ENCODE measurements around the gene NTRK1.

- TF ChIP-seq, protein P1, sequence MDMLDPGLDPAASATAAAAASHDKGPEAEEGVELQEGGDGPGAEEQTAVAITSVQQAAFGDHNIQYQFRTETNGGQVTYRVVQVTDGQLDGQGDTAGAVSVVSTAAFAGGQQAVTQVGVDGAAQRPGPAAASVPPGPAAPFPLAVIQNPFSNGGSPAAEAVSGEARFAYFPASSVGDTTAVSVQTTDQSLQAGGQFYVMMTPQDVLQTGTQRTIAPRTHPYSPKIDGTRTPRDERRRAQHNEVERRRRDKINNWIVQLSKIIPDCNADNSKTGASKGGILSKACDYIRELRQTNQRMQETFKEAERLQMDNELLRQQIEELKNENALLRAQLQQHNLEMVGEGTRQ (IDR thresholded peaks at IDR 0.05; ENCODE audit: low read depth, low read length), result no peak
- TF ChIP-seq MXI1 (IDR thresholded peaks at IDR 0.05; ENCODE audit: borderline replicate concordance, low read depth, low read length) (no peak), POLR2A (IDR thresholded peaks at IDR 0.05; ENCODE audit: low read depth, low read length) (no peak), BHLHE40 (IDR thresholded peaks at IDR 0.05; ENCODE audit: low read depth, low read length) (no peak), RAD21 (IDR thresholded peaks at IDR 0.05; ENCODE audit: low read length) (no peak), RFX5 (IDR thresholded peaks at IDR 0.05; ENCODE audit: low read depth, low read length) (no peak), MAFK (IDR thresholded peaks at IDR 0.05; ENCODE audit: low read depth, low read length) (no peak)
- TF ChIP-seq, protein P2, sequence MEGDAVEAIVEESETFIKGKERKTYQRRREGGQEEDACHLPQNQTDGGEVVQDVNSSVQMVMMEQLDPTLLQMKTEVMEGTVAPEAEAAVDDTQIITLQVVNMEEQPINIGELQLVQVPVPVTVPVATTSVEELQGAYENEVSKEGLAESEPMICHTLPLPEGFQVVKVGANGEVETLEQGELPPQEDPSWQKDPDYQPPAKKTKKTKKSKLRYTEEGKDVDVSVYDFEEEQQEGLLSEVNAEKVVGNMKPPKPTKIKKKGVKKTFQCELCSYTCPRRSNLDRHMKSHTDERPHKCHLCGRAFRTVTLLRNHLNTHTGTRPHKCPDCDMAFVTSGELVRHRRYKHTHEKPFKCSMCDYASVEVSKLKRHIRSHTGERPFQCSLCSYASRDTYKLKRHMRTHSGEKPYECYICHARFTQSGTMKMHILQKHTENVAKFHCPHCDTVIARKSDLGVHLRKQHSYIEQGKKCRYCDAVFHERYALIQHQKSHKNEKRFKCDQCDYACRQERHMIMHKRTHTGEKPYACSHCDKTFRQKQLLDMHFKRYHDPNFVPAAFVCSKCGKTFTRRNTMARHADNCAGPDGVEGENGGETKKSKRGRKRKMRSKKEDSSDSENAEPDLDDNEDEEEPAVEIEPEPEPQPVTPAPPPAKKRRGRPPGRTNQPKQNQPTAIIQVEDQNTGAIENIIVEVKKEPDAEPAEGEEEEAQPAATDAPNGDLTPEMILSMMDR (conservative IDR thresholded peaks at IDR 0.05; ENCODE audit: low read depth, low read length), result 0 out of 2 replicates have a peak, but pooled peaks have one; percentile 14
Observed at GRCh38 chr1:156815307-156815826, 45.3 kb upstream of the NTRK1 start.
